ENCODE measurements around the gene ANKRD29.
"Not testable (repeated sequence)": the region's sequence is repeated elsewhere in the genome, so short reads cannot be mapped to it uniquely, and the experiment has no call there.

Gene ANKRD29

GRCh38 chr18:23557511-23557910 lies 105.2 kb downstream of the ANKRD29 start:
- not testable (repeated sequence) for DNase-seq (ENCODE audit: low read depth, low spot score)

- no peak for DNase-seq (ENCODE audit: low read depth, low spot score)
These were observed 106.4 kb downstream of the ANKRD29 start for GRCh38 chr18:23556145-23556780.

- DNase-seq (ENCODE audit: low read depth, low spot score), result no peak
These were observed 108.8 kb downstream of the ANKRD29 start for GRCh38 chr18:23553887-23554286.

GRCh38 chr18:23552505-23552904 lies 110.2 kb downstream of the ANKRD29 start:
- no peak for DNase-seq (ENCODE audit: low read depth, low spot score)

- DNase-seq (ENCODE audit: low read depth, low spot score), result no peak
These were observed 110.7 kb downstream of the ANKRD29 start for GRCh38 chr18:23551978-23552377.

- no peak for DNase-seq (ENCODE audit: low read depth, low spot score)
These were observed 111.8 kb downstream of the ANKRD29 start for GRCh38 chr18:23550898-23551297.

Measured in activated CD4-positive, CD25-positive, alpha-beta regulatory T cell treated with anti-CD3 and anti-CD28 coated beads, Interleukin-2, amount 50 U/mL, for 16 hours (primary cell).